ENCODE measurements around the gene FUZ. TPM values are rescaled to one million over a fixed set of nuclear protein-coding genes. Genes with fewer than 3 reads are reported as not detected.

The FUZ gene
- total RNA-seq, 4 donors from 2014 or later, result 14.8 to 23.0 (median 20.1) TPM

DNA sequence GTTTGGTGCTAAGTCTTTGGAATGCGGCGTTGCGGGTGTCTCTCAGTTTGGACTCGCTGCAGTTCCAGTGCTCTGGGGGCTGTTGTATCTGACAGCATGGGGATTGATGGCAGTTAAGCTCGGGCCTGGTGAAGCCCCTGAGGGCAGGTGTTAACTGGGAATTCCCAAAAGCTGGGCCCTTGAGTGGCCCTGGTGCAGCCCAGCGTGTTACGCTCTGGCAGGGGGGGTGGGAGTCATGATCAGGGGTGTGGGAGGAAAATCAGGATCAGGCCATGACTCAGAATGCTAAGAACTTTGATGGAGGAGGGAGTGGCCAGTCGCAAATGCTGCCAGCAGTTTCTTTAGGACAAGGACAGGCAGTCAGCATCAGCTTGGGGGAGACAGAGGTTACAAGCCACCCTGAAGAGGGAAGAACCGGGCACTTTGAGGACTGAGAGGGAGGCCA is 26.7 kb downstream of the FUZ start:
- peaks cover 0 to 27% (median 0%) of the 10 kb centered on the region in 3 donors for H3K4me1 ChIP-seq
- H3K27ac ChIP-seq, result peak overlapping the region in 2 of 4 donors; percentile 38 to 56
- H3K4me3 ChIP-seq, result no peak overlapping the region
- no peaks in the 10 kb centered on the region for H3K27me3 ChIP-seq
- no peaks in the 10 kb centered on the region for H3K9me3 ChIP-seq
- TF ChIP-seq POLR2AphosphoS5 (IDR thresholded peaks at IDR 0.05) (no peak), EP300 (IDR thresholded peaks at IDR 0.05) (no peak), POLR2A (IDR thresholded peaks at IDR 0.05) (no peak)
- peaks cover 0 to 97% of the 10 kb centered on the region in 2 donors for H3K36me3 ChIP-seq
- peak; percentile 50 for ATAC-seq
- WGBS, 2 donors (ENCODE audit: low coverage in 1 of 2), result 63 to 69% methylated on average over 3 to 6 of the region's 9 CpGs

DNA sequence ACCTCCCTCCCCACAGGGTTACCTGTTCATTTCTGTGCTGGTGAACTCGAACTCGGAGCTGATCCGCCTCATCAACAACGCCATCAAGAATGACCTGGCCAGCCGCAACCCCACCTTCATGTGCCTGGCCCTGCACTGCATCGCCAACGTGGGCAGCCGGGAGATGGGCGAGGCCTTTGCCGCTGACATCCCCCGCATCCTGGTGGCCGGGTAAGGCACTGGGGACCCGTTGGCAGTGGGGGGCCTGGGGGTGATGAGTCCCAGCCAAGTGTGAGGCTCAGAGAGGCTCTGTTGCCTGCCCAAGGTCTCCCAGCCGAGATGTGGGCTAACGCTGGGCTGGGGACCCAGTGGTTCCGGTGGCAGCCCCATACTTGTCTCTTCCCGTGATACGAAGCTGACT is 30.6 kb downstream of the FUZ start:
- peaks cover 0 to 13% (median 0%) of the 10 kb centered on the region in 3 donors for H3K4me1 ChIP-seq
- H3K9me3 ChIP-seq, result no peaks in the 10 kb centered on the region
- WGBS, 2 donors (ENCODE audit: low coverage in 1 of 2), result 100% methylated on average over 1 to 3 of the region's 18 CpGs
- H3K4me3 ChIP-seq, result no peak overlapping the region
- TF ChIP-seq POLR2A (IDR thresholded peaks at IDR 0.05), result no peak
- no peak for TF ChIP-seq EP300 (IDR thresholded peaks at IDR 0.05)
- TF ChIP-seq, protein P1, sequence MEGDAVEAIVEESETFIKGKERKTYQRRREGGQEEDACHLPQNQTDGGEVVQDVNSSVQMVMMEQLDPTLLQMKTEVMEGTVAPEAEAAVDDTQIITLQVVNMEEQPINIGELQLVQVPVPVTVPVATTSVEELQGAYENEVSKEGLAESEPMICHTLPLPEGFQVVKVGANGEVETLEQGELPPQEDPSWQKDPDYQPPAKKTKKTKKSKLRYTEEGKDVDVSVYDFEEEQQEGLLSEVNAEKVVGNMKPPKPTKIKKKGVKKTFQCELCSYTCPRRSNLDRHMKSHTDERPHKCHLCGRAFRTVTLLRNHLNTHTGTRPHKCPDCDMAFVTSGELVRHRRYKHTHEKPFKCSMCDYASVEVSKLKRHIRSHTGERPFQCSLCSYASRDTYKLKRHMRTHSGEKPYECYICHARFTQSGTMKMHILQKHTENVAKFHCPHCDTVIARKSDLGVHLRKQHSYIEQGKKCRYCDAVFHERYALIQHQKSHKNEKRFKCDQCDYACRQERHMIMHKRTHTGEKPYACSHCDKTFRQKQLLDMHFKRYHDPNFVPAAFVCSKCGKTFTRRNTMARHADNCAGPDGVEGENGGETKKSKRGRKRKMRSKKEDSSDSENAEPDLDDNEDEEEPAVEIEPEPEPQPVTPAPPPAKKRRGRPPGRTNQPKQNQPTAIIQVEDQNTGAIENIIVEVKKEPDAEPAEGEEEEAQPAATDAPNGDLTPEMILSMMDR (IDR thresholded peaks at IDR 0.05), result no peak
- TF ChIP-seq POLR2AphosphoS5 (IDR thresholded peaks at IDR 0.05), result no peak
- no peak for ATAC-seq
- H3K36me3 ChIP-seq, result peaks cover 0 to 70% of the 10 kb centered on the region in 2 donors
- H3K27me3 ChIP-seq, result no peaks in the 10 kb centered on the region
- no peak overlapping the region for H3K27ac ChIP-seq

DNA sequence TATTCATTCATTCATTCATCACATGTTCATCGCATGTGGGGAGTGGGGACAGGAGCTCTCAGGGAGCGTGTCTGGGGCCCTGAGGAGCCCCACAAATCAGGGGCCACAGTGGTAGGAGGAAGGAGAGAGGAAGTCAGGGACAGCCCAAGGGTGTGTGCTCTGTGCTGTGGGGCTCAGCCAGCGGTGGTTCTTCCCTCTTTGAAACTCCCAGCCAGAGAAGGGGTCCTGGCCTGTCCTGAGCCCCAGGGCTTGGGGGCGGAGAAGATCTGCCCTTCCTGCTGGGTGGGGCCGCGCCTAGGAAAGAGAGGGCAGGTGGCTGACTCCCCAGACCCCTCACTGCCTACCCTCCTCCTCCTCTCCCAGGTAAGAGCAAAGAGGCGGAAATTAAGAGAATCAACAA is 31.7 kb downstream of the FUZ start:
- Histone ChIP-seq H3K4me3 (no peak overlapping the region), H3K36me3 (peaks cover 0 to 65% of the 10 kb centered on the region in 2 donors)

DNA sequence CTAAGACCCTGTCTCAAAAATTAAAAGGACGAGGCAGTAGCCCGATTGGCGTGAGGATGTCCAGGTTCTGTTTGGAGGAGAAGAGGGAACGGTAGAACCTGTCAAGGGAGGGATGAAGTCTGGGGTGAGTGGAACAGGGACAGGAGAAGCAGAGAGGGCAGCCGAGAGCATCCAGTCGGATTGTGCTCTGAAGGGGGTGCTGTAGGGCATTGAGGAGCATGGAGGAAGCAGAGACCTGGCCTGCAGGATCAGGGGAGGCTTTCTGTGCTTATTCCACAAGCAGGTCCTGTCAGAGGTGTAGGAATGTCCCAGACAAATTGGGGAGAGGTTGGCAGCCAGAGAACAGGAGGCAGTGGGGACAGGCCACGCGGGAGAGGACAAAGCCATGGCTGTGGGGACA is 32.2 kb downstream of the FUZ start:
- Histone ChIP-seq H3K27ac (no peak overlapping the region), H3K4me3 (no peak overlapping the region), H3K4me1 (peaks cover 0 to 4% (median 0%) of the 10 kb centered on the region in 3 donors), H3K36me3 (peaks cover 0 to 65% of the 10 kb centered on the region in 2 donors), H3K9me3 (no peaks in the 10 kb centered on the region), H3K27me3 (no peaks in the 10 kb centered on the region)
- ATAC-seq, result no peak
- no peak for TF ChIP-seq EP300 (IDR thresholded peaks at IDR 0.05)
- TF ChIP-seq, protein P1 (IDR thresholded peaks at IDR 0.05), result no peak
- no peak for TF ChIP-seq POLR2A (IDR thresholded peaks at IDR 0.05)
- TF ChIP-seq POLR2AphosphoS5 (IDR thresholded peaks at IDR 0.05), result no peak
- WGBS, 2 donors (ENCODE audit: low coverage in 1 of 2), result 76 to 84% methylated on average over 3 to 8 of the region's 8 CpGs

More for the DNA sequence above, 31.7 kb downstream of the FUZ start:
- H3K27ac ChIP-seq, result no peak overlapping the region
- no peaks in the 10 kb centered on the region for H3K27me3 ChIP-seq
- no peaks in the 10 kb centered on the region for H3K9me3 ChIP-seq
- H3K4me1 ChIP-seq, result peaks cover 0 to 6% (median 0%) of the 10 kb centered on the region in 3 donors
- 92% methylated on average over 2 of the region's 7 CpGs; no CpG with 5 or more reads in 1 of the 2 donors for WGBS, 2 donors (ENCODE audit: low coverage in 1 of 2)
- TF ChIP-seq, protein P1 (IDR thresholded peaks at IDR 0.05), result no peak
- ATAC-seq, result no peak

DNA sequence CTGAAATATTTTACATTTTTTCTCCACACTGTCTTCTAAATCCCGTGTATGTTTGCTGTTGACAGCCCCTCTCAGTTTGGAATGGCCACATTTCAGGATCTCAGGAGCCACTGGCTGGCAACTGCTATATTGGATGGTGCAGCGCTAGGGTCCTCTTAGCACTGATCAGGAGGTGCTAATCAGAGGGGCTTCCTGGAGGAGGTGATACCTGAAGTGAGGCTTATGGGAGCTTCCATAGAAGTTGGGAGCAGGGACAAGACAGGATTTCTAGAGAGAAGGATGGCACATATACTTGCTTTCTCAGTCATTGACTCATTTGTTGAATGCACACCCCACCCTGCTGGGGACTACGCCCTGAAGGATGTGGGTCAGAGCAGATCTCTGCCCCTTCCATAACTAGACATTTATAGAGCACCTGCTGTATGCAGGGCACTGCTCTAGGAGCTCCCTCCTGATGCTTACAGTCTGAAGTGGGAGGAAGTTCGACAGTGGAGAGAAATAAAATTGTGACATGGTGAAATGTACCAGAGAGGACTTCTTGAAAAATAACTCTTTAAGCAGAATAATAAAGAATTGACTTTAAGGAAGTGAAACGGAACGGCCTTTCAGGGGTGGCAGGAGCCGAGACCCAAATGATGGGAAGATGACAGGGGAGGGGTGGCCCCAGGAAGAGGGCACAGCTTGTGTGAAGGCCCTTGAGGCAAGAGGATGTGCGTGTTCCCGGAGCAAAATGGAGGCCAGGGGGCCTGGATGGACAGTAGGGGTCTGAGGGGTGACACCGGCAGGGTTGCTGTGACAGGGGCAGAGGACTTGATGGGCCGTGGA is 33.1 kb downstream of the FUZ start:
- Histone ChIP-seq H3K27ac (no peak overlapping the region), H3K4me1 (peaks cover 0 to 9% (median 0%) of the 10 kb centered on the region in 3 donors), H3K4me3 (no peak overlapping the region), H3K27me3 (no peaks in the 10 kb centered on the region), H3K36me3 (peaks cover 0 to 61% of the 10 kb centered on the region in 2 donors), H3K9me3 (no peaks in the 10 kb centered on the region)
- 84 to 88% methylated on average over 3 to 9 of the region's 11 CpGs for WGBS, 2 donors (ENCODE audit: low coverage in 1 of 2)
- no peak for TF ChIP-seq POLR2AphosphoS5 (IDR thresholded peaks at IDR 0.05)
- no peak for TF ChIP-seq EP300 (IDR thresholded peaks at IDR 0.05)
- TF ChIP-seq, protein P1 (IDR thresholded peaks at IDR 0.05), result no peak
- TF ChIP-seq POLR2A (IDR thresholded peaks at IDR 0.05), result no peak
- no peak for ATAC-seq

All from gastroesophageal sphincter (tissue), 4 donors.